Stimulated activated naive CD8-positive, alpha-beta T cell treated with anti-CD3 and anti-CD28 coated beads, Interleukin-15, Interleukin-2, amounts not matched to agents 100 ng/mL and 50 ng/mL, for 24 hours (primary cell): ENCODE results near the gene ODF2.
"Not testable (repeated sequence)": the region's sequence is repeated elsewhere in the genome, so short reads cannot be mapped to it uniquely, and the experiment has no call there.

ENCODE experiments used
- H3K27ac Mint-ChIP-seq: one replicate; pipeline ENCODE4 v1.8.0; 2021; ENCODE audit warnings: mild to moderate bottlenecking, mixed read lengths
- H3K27me3 Mint-ChIP-seq: one replicate; pipeline ENCODE4 v1.8.0; 2021; ENCODE audit warnings: mixed read lengths
- H3K36me3 Mint-ChIP-seq: one replicate; pipeline ENCODE4 v1.8.0; 2021; ENCODE audit warnings: low read depth, mixed read lengths
- H3K4me1 Mint-ChIP-seq: one replicate; pipeline ENCODE4 v1.8.0; 2021; ENCODE audit warnings: low read depth, mixed read lengths
- H3K4me3 Mint-ChIP-seq: one replicate; pipeline ENCODE4 v1.8.0; 2021; ENCODE audit warnings: mild to moderate bottlenecking, mixed read lengths
- H3K9me3 Mint-ChIP-seq: one replicate; pipeline ENCODE4 v1.8.0; 2021; ENCODE audit warnings: mixed read lengths

ODF2 gene

GRCh38 chr9:128439273-128439672 is 16.5 kb upstream of the ODF2 start:
- H3K27ac Mint-ChIP-seq: no peak overlapping the region
- H3K36me3 Mint-ChIP-seq: no peaks in the 10 kb centered on the region
- no peak overlapping the region for H3K4me3 Mint-ChIP-seq
- no peaks in the 10 kb centered on the region for H3K9me3 Mint-ChIP-seq
- no peaks in the 10 kb centered on the region for H3K27me3 Mint-ChIP-seq
- H3K4me1 Mint-ChIP-seq: no peaks in the 10 kb centered on the region

GRCh38 chr9:128442150-128442549 is 13.7 kb upstream of the ODF2 start:
- Mint-ChIP-seq H3K36me3 (no peaks in the 10 kb centered on the region), H3K4me1 (no peaks in the 10 kb centered on the region), H3K9me3 (no peaks in the 10 kb centered on the region), H3K4me3 (no peak overlapping the region), H3K27ac (no peak overlapping the region), H3K27me3 (no peaks in the 10 kb centered on the region)

- H3K4me1 Mint-ChIP-seq, H3K36me3 Mint-ChIP-seq, H3K27me3 Mint-ChIP-seq, H3K4me3 Mint-ChIP-seq, H3K9me3 Mint-ChIP-seq, H3K27ac Mint-ChIP-seq: not testable (repeated sequence)
These were observed 9.3 kb upstream of the ODF2 start for GRCh38 chr9:128446505-128446904.

GRCh38 chr9:128448746-128449145 is 7.1 kb upstream of the ODF2 start:
- Mint-ChIP-seq H3K27me3 (no peaks in the 10 kb centered on the region), H3K4me3 (no peak overlapping the region), H3K27ac (no peak overlapping the region), H3K36me3 (no peaks in the 10 kb centered on the region), H3K4me1 (no peaks in the 10 kb centered on the region), H3K9me3 (no peaks in the 10 kb centered on the region)

- no peak overlapping the region for H3K27ac Mint-ChIP-seq
- H3K4me1 Mint-ChIP-seq: peaks cover 17% of the 10 kb centered on the region
- H3K27me3 Mint-ChIP-seq: no peaks in the 10 kb centered on the region
These were observed 815 bp upstream of the ODF2 start for GRCh38 chr9:128454991-128455390.

GRCh38 chr9:128456613-128457061 is 831 bp downstream of the ODF2 start:
- peak overlapping the region; percentile 92 for H3K27ac Mint-ChIP-seq
- peaks cover 28% of the 10 kb centered on the region for H3K36me3 Mint-ChIP-seq
- H3K4me3 Mint-ChIP-seq: peak overlapping the region; percentile 88
- H3K4me1 Mint-ChIP-seq: peaks cover 17% of the 10 kb centered on the region
- H3K27me3 Mint-ChIP-seq: no peaks in the 10 kb centered on the region
- H3K9me3 Mint-ChIP-seq: no peaks in the 10 kb centered on the region

More at GRCh38 chr9:128454991-128455390, 815 bp upstream of the ODF2 start:
- Mint-ChIP-seq H3K36me3 (peaks cover 11% of the 10 kb centered on the region), H3K9me3 (no peaks in the 10 kb centered on the region), H3K4me3 (peak overlapping the region; percentile 60)

GRCh38 chr9:128457207-128457606 is 1.4 kb downstream of the ODF2 start:
- Mint-ChIP-seq H3K36me3 (peaks cover 33% of the 10 kb centered on the region), H3K4me1 (peaks cover 17% of the 10 kb centered on the region), H3K27ac (peak overlapping the region; percentile 92), H3K4me3 (peak overlapping the region; percentile 88), H3K27me3 (no peaks in the 10 kb centered on the region), H3K9me3 (no peaks in the 10 kb centered on the region)

- Mint-ChIP-seq H3K9me3 (no peaks in the 10 kb centered on the region), H3K27me3 (no peaks in the 10 kb centered on the region), H3K4me3 (no peak overlapping the region), H3K36me3 (peaks cover 47% of the 10 kb centered on the region), H3K4me1 (peaks cover 17% of the 10 kb centered on the region), H3K27ac (no peak overlapping the region)
These were observed 3.2 kb downstream of the ODF2 start for GRCh38 chr9:128459011-128459410.

GRCh38 chr9:128469070-128469469 is 13.3 kb downstream of the ODF2 start:
- Mint-ChIP-seq H3K4me3 (no peak overlapping the region), H3K27ac (no peak overlapping the region), H3K4me1 (peaks cover 2% of the 10 kb centered on the region), H3K36me3 (peaks cover 43% of the 10 kb centered on the region), H3K9me3 (no peaks in the 10 kb centered on the region), H3K27me3 (no peaks in the 10 kb centered on the region)

- Mint-ChIP-seq H3K27me3 (no peaks in the 10 kb centered on the region), H3K9me3 (no peaks in the 10 kb centered on the region), H3K4me3 (no peak overlapping the region), H3K4me1 (peaks cover 2% of the 10 kb centered on the region), H3K27ac (no peak overlapping the region), H3K36me3 (peaks cover 53% of the 10 kb centered on the region)
These were observed 14.8 kb downstream of the ODF2 start for GRCh38 chr9:128470560-128470959.

- Mint-ChIP-seq H3K9me3 (no peaks in the 10 kb centered on the region), H3K36me3 (peaks cover 51% of the 10 kb centered on the region), H3K4me3 (no peak overlapping the region), H3K4me1 (peaks cover 2% of the 10 kb centered on the region), H3K27me3 (no peaks in the 10 kb centered on the region), H3K27ac (no peak overlapping the region)
These were observed 17.3 kb downstream of the ODF2 start for GRCh38 chr9:128473104-128473503.

GRCh38 chr9:128475867-128476266 is 20.1 kb downstream of the ODF2 start:
- no peaks in the 10 kb centered on the region for H3K9me3 Mint-ChIP-seq
- no peaks in the 10 kb centered on the region for H3K4me1 Mint-ChIP-seq
- no peak overlapping the region for H3K4me3 Mint-ChIP-seq
- H3K27me3 Mint-ChIP-seq: no peaks in the 10 kb centered on the region
- peaks cover 57% of the 10 kb centered on the region for H3K36me3 Mint-ChIP-seq
- H3K27ac Mint-ChIP-seq: no peak overlapping the region

GRCh38 chr9:128479262-128479661 is 23.5 kb downstream of the ODF2 start:
- Mint-ChIP-seq H3K36me3 (peaks cover 63% of the 10 kb centered on the region), H3K9me3 (no peaks in the 10 kb centered on the region), H3K4me3 (no peak overlapping the region), H3K27ac (no peak overlapping the region), H3K4me1 (no peaks in the 10 kb centered on the region), H3K27me3 (no peaks in the 10 kb centered on the region)

- no peak overlapping the region for H3K4me3 Mint-ChIP-seq
- no peaks in the 10 kb centered on the region for H3K27me3 Mint-ChIP-seq
- no peak overlapping the region for H3K27ac Mint-ChIP-seq
- H3K4me1 Mint-ChIP-seq: no peaks in the 10 kb centered on the region
- no peaks in the 10 kb centered on the region for H3K9me3 Mint-ChIP-seq
- H3K36me3 Mint-ChIP-seq: peaks cover 64% of the 10 kb centered on the region
These were observed 25.8 kb downstream of the ODF2 start for GRCh38 chr9:128481561-128481960.

- Mint-ChIP-seq H3K27ac (no peak overlapping the region), H3K36me3 (peaks cover 70% of the 10 kb centered on the region), H3K4me1 (no peaks in the 10 kb centered on the region), H3K27me3 (no peaks in the 10 kb centered on the region), H3K9me3 (no peaks in the 10 kb centered on the region), H3K4me3 (no peak overlapping the region)
These were observed 26.4 kb downstream of the ODF2 start for GRCh38 chr9:128482186-128482585.

GRCh38 chr9:128484686-128485413 is 29.0 kb downstream of the ODF2 start:
- Mint-ChIP-seq H3K36me3 (peaks cover 80% of the 10 kb centered on the region), H3K9me3 (no peaks in the 10 kb centered on the region), H3K27me3 (no peaks in the 10 kb centered on the region), H3K27ac (no peak overlapping the region), H3K4me1 (no peaks in the 10 kb centered on the region), H3K4me3 (no peak overlapping the region)
